HL-60/S4 treated with phorbol 12-myristate 13-acetate at 8.2 ng/mL for 4 days and 3 days (cell line): ENCODE results near the gene ALKBH5.

Experiments
- in situ Hi-C: fragments of 300-500 bp; cut with MboI; formaldehyde crosslinking; loops from 2 replicates; pipeline ENCODE4 v1.15.0; 2022; ENCODE audit warnings: low sequenced_read_pairs

The ALKBH5 gene

GRCh38 chr17:18157354-18157985 lies 26.2 kb upstream of the ALKBH5 start:
- in situ Hi-C loops: no loop called here

- in situ Hi-C loops: no loop called here
Observed at GRCh38 chr17:18158022-18158600, 25.5 kb upstream of the ALKBH5 start.

GRCh38 chr17:18159551-18160120 lies 24.0 kb upstream of the ALKBH5 start:
- in situ Hi-C loops: no loop called here

GRCh38 chr17:18160128-18160856 lies 23.3 kb upstream of the ALKBH5 start:
- in situ Hi-C loops: no loop called here

DNA sequence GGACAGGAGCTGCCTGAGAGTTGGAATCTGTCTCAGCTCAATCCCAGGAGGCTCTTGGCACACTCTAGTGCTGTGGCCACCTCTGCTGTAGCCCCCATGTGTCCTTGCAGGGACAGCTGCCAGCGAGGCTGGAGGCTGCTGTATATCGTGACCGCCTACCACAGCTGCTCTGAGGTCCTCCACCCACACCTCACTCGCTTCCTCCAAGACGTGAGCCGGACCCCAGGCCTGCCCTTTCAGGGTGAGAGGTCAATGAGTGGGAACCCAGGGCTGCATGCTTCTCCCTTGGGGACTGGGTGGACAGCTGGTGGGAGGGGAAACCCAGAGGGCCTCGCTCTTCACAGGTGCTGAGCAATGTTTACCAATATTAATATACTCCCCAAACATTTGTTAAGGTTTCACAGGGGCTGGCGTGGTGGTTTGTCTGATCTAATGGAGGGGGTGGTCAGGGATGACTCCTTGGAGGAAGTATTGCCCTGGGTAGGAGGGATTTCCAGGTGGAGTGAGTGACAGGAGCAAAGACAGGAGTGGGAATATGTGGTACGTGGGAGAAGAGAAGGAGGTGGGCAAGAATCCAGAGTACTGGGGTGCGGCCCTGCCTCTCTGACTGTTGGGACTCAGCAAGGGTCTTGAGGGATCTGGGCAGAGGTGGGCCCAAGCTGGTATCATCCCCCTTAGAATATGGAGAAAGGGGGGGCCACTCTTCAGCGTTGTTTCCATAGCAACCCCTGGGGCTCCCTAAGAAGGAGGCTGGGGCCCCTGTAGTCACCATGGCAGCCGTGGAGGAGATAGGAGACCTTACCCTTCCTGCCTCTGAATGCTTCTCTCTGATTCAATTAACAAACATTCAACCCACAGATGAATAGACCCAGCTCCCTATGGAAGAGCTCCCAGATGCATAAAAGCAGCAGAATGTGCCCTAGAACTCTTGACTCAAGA lies 22.2 kb upstream of the ALKBH5 start:
- in situ Hi-C loops: no loop called here

- in situ Hi-C loops: no loop called here
Observed at GRCh38 chr17:18163547-18163946, 20.1 kb upstream of the ALKBH5 start.

DNA sequence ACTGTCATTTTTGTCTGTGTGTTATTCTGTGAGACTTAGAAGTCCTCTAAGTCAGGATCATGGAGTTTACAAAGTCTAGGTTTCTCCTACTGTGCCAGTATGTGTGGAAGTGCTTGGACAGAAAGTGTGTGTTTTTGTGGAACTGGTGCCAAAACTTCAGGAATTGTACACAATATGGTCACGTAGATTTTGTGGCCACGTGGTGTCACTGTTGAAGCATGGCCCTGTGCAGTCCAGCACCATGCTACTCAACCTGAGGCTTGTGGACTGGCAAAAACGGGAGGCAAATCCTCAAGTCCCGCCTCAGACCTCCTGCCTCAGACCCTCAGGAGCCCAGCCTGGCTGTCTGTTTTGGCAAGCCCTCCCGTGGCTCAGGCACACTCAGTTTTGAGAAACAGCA lies 16.7 kb upstream of the ALKBH5 start:
- in situ Hi-C loops: no loop called here

DNA sequence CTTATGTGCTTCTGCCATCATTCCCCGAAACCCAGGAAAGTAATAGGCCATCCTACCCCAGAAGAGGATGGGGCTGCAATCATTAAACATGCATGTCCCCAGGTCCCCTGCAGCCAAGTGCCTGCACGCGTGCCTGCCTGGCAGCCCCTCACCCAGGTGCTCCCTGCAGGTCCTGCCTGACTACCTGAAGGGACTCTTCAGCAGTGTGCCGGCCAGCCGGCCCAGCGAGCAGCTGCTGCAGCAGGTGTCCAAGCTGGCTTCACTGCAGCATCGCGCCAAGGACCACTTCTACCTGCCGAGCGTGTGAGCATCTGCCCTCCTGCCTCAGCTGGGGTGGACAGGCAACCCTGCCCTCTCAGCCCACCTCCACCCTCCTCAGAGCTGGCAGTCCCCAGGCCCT lies 16.2 kb upstream of the ALKBH5 start:
- in situ Hi-C loops: no loop called here

DNA sequence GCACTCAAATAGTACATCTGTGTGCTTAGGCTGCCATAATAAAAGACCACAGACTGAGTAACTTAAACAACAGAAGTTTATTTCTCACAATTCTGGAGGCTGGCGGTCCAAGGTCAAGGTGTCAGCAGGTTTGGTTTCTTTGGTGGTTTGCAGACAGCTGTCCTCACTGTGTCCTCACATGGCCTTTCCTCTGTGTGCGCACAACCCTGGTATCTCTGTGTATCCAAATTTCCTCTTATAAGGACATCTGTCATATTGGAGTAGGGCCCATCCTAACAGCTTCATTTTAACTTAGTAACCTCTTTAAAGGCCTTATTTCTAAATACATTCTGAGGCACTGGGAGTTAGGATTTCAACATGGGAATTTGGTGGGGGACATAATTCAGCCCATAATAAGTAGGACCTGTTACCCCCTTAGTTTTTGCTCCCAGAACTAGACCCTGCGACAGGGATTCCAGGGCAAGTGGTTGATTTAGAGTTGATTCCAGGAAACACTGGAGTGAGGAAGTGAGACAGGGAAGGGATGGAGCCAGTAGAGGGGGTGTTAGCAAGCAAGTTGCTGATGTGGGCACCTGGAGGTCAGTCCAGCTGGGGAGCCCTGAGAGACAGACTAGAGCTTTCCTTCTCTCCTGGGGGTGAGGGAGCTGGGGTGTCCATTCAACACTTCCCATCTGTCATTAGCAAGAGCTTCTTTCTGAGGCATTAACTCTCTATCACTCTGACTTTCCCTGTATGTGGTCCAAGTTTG lies 10.9 kb upstream of the ALKBH5 start:
- in situ Hi-C loops: no loop called here

DNA sequence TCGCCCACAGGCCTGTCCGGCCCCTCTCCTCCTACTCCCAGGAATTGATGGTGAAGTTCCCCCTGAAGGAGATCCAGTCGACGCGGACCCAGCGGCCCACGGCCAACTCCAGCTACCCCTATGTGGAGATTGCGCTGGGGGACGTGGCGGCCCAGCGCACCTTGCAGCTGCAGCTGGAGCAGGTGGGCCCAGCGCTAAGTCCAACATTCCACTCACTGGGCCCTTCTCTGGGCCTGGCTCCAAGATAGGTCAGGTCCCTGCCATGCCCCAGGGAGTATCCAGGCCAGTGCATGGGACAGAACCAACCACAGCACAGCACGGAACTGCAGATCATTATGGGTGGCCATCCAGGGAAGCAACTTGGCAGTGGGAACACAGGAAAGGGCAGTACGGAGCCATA lies 9.9 kb upstream of the ALKBH5 start:
- in situ Hi-C loops: no loop called here

GRCh38 chr17:18176176-18176575 lies 7.5 kb upstream of the ALKBH5 start:
- in situ Hi-C loops: no loop called here

DNA sequence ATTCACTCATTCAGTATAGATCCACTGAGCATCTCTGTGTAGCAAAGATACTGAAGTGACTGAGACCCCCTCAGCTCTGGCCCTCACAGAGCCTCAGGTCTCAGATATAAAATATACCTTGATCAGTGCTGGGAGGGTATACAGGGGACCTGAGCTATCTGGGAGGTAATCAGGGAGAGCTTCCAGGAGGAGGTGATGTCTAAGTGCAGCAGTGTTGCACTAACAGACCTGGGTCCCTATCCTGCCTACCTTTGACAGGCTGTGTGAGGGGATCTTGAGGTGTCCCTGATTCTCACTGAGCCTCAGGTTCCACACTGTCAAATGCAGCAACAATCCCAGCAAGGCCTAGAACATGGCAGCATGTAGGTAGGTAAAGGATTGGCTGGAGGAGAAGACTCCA lies 6.5 kb upstream of the ALKBH5 start:
- in situ Hi-C loops: no loop called here

- in situ Hi-C loops: no loop called here
Observed at GRCh38 chr17:18177722-18178121, 5.9 kb upstream of the ALKBH5 start.

- in situ Hi-C loops: no loop called here
Observed at GRCh38 chr17:18179196-18179595, 4.4 kb upstream of the ALKBH5 start.

DNA sequence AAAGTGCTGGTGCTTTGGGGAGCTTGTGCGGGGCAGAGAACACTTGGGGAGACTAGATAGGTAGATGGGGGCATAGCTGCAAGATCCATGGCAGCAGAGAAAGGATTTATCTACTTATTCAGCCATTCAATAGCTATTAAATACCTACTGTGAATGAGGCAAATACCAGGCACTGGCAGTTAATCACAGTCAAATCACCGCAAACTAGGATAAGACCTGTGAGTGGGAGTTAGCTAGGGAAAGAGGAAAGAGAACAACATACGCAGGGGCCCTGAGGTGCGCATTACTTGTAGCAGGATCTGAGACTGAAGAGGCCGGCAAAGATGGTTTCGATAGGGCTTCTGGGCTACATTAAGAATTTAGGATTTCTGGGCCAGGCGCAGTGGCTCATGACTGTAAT lies 3.8 kb upstream of the ALKBH5 start:
- in situ Hi-C loops: no loop called here

DNA sequence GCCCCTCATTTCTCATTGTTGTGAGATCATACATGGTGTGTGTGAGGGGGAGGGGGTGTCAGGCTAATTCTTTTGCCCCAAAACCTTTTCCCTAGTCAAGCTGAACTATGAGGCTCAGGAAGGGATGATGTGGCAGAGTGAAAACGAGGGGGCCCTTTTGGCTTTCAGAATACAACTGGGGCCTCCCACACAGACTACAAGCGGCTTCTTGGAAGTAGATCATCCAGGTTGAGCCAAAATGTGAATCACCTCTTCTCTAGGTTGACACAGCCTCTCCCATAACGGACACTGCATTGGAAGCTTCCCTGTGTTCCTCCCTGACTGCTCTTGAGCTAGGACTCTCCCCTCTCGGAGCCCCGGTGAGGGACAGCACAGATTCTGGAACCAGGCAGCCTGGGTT lies 2.3 kb upstream of the ALKBH5 start:
- in situ Hi-C loops: no loop called here

- in situ Hi-C loops: no loop called here
Observed at GRCh38 chr17:18182110-18182977, 1.3 kb upstream of the ALKBH5 start.

DNA sequence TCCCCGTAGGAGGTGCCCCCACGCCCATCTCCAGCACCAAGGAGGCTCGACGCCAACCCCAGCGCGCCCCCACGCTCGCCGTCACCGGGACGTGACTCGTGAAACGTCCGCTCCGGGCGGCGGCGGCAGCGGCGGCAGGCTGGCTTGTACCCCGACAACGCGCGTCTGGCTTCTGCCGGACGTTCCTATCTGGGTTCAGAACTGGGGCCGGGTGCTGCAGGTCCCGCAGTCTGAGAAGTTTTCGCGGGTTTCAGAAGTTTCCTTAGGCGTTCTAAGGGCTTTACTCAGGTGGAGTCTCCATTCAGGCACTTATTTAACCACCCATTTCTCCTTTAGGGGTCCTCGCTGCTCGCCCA lies 672 bp upstream of the ALKBH5 start:
- in situ Hi-C loops: no loop called here
